ENCODE results near the gene TRAPPC11. TPM values are rescaled to one million over a fixed set of nuclear protein-coding genes. Genes with fewer than 3 reads are reported as not detected.

The TRAPPC11 gene
- total and polyA plus RNA-seq, 2 of the 13 experiments (the other 11 are each of a cell fraction or from before 2014, with no cell fraction given) = 18.0 to 23.2 TPM

DNA sequence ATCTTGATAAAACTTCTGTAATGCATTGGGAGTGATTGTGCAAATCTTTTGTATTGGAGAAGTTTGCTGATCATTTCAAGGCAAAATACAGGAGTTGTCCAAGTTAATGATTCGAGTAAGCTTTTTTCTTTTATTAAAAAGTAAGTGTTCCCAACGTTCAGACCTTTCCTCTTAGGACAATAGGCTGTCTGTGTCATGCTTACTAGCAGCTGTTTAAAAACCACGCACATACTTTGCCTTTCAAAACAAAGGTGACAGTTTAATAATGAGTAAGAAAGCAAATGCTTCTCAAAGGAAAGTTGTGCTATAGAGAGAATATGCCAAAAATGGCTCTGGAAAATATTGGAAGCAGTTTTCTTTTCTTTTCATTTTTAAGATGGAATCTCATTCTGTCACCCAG lies 11.2 kb downstream of the TRAPPC11 start:
- Histone ChIP-seq H3K36me3 (replicated peaks in 1 of 2; ENCODE audit: control insufficient read depth in 1 of 2, insufficient read depth in 2 of 2, low read length in 2 of 2) (peaks cover 8 to 44% of the 10 kb centered on the region in 2 experiments; a peak in 4 of 5 replicates), H4K20me1 (ENCODE audit: insufficient read depth, low read length) (no peaks in the 10 kb centered on the region), H3K4me3 (replicated peaks in 1 of 3; ENCODE audit: insufficient read depth in 1 of 3, low read depth in 2 of 3, low read length in 3 of 3) (no peak overlapping the region), H3K9ac (ENCODE audit: insufficient read depth, low read depth, low read length) (no peak overlapping the region), H3K4me2 (ENCODE audit: low read depth, low read length) (no peak overlapping the region), H3K27me3 (ENCODE audit: control insufficient read depth in 1 of 2, insufficient read depth in 2 of 2, low read length in 2 of 2) (no peaks in the 10 kb centered on the region), H3K9me3 (ENCODE audit: low read length) (no peaks in the 10 kb centered on the region), H3K27ac (ENCODE audit: extremely low read length, insufficient read depth, low read length) (no peak overlapping the region), H2AFZ (ENCODE audit: low read length) (no peak overlapping the region), H3K79me2 (ENCODE audit: insufficient read depth, low read length) (no peaks in the 10 kb centered on the region), H3K4me1 (ENCODE audit: insufficient read depth, low read length) (no peaks in the 10 kb centered on the region)
- in situ Hi-C loops (cut with HindIII; ENCODE audit: extremely low pct_ligation_motif_present, low pct_unique_long_range_greater_than_20kb) = no loop called here
- TF ChIP-seq, protein P1, sequence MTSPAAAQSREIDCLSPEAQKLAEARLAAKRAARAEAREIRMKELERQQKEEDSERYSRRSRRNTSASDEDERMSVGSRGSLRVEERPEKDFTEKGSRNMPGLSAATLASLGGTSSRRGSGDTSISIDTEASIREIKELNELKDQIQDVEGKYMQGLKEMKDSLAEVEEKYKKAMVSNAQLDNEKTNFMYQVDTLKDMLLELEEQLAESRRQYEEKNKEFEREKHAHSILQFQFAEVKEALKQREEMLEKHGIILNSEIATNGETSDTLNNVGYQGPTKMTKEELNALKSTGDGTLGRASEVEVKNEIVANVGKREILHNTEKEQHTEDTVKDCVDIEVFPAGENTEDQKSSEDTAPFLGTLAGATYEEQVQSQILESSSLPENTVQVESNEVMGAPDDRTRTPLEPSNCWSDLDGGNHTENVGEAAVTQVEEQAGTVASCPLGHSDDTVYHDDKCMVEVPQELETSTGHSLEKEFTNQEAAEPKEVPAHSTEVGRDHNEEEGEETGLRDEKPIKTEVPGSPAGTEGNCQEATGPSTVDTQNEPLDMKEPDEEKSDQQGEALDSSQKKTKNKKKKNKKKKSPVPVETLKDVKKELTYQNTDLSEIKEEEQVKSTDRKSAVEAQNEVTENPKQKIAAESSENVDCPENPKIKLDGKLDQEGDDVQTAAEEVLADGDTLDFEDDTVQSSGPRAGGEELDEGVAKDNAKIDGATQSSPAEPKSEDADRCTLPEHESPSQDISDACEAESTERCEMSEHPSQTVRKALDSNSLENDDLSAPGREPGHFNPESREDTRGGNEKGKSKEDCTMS (CRISPR knock-in tag; conservative IDR thresholded peaks at IDR 0.05) = no peak
- TF ChIP-seq ZNF775 (CRISPR knock-in tag; IDR thresholded peaks at IDR 0.05; ENCODE audit: borderline replicate concordance) = no peak
- no peak for TF ChIP-seq ZNF780A (CRISPR knock-in tag; IDR thresholded peaks at IDR 0.05)
- intact Hi-C loops (cut with micrococcal nuclease; ENCODE audit: unreplicated experiment) = no loop called here
- DNase-seq (ENCODE audit: low spot score) (no peak), ATAC-seq (no peak), FAIRE-seq (no peak)
- ChIA-PET CTCF (ENCODE audit: low intra/inter-chr PET ratio, low total read pairs) (no interaction called here), POLR2A (no interaction called here)
- 78% methylated on average over 3 of the region's 3 CpGs for WGBS (ENCODE audit: low lambda C conversion rate)
- no TSS peak for BruUV-seq (replicated peaks)

DNA sequence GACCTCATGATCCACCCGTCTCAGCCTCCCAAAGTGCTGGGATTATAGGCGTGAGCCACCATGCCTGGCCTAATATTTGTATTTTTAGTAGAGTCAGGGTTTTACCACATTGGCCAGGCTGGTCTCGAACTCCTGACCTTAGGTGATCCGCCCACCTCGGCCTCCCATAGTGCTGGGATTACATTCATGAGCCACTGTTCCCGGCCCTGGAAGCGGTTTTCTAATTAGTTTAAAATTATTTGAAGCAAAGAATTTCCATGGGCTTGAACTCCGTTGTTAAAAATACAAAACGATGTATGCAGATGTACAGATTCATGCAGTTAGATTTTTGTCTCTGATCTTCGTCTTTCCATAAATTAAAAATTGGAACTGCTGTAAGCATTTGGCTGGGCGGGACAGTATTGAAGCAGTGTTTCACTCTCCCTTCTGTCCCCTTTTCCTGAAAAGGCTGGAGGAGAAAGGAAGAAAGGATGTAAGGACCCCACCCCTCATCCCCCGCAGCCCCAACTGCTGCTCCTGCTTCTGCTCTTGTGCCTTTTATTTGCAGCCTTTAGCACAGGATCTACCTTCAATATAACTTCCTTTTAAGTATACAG lies 12.0 kb downstream of the TRAPPC11 start:
- no peaks in the 10 kb centered on the region for H3K79me2 ChIP-seq (ENCODE audit: insufficient read depth, low read length)
- H3K4me3 ChIP-seq (replicated peaks in 1 of 3; ENCODE audit: insufficient read depth in 1 of 3, low read depth in 2 of 3, low read length in 3 of 3) = no peak overlapping the region
- WGBS (ENCODE audit: low lambda C conversion rate) = 96% methylated on average over 12 of the region's 12 CpGs
- H3K27ac ChIP-seq (ENCODE audit: extremely low read length, insufficient read depth, low read length) = no peak overlapping the region
- H3K4me1 ChIP-seq (ENCODE audit: insufficient read depth, low read length) = no peaks in the 10 kb centered on the region
- ChIA-PET POLR2A (no interaction called here), CTCF (ENCODE audit: low intra/inter-chr PET ratio, low total read pairs) (no interaction called here)
- H2AFZ ChIP-seq (ENCODE audit: low read length) = no peak overlapping the region
- H3K9me3 ChIP-seq (ENCODE audit: low read length) = no peaks in the 10 kb centered on the region
- FAIRE-seq = no peak
- no peak overlapping the region for H3K4me2 ChIP-seq (ENCODE audit: low read depth, low read length)
- H3K36me3 ChIP-seq (replicated peaks in 1 of 2; ENCODE audit: control insufficient read depth in 1 of 2, insufficient read depth in 2 of 2, low read length in 2 of 2) = peaks cover 4 to 36% of the 10 kb centered on the region in 2 experiments; a peak in 4 of 5 replicates
- no peak for ATAC-seq
- H3K27me3 ChIP-seq (ENCODE audit: control insufficient read depth in 1 of 2, insufficient read depth in 2 of 2, low read length in 2 of 2) = no peaks in the 10 kb centered on the region
- in situ Hi-C loops (cut with HindIII; ENCODE audit: extremely low pct_ligation_motif_present, low pct_unique_long_range_greater_than_20kb) = no loop called here
- H3K9ac ChIP-seq (ENCODE audit: insufficient read depth, low read depth, low read length) = no peak overlapping the region
- BruUV-seq (replicated peaks) = no TSS peak
- H4K20me1 ChIP-seq (ENCODE audit: insufficient read depth, low read length) = no peaks in the 10 kb centered on the region
- intact Hi-C loops (cut with micrococcal nuclease; ENCODE audit: unreplicated experiment) = no loop called here
- DNase-seq (ENCODE audit: low spot score) = no peak
- TF ChIP-seq RAD51 (IDR thresholded peaks at IDR 0.05; ENCODE audit: borderline replicate concordance) = no peak
- no peak for TF ChIP-seq ZBTB21 (CRISPR knock-in tag; IDR thresholded peaks at IDR 0.05)
- TF ChIP-seq JUN (CRISPR knock-in tag; IDR thresholded peaks at IDR 0.05) = no peak
- no peak for TF ChIP-seq HNF4G (IDR thresholded peaks at IDR 0.05; ENCODE audit: borderline replicate concordance, low read depth, low read length)
- TF ChIP-seq HNF4G (CRISPR knock-in tag; IDR thresholded peaks at IDR 0.05; ENCODE audit: borderline replicate concordance, low read depth) = no peak
- TF ChIP-seq ZFP37 (CRISPR knock-in tag; IDR thresholded peaks at IDR 0.05; ENCODE audit: borderline replicate concordance) = no peak
- TF ChIP-seq, protein P2, sequence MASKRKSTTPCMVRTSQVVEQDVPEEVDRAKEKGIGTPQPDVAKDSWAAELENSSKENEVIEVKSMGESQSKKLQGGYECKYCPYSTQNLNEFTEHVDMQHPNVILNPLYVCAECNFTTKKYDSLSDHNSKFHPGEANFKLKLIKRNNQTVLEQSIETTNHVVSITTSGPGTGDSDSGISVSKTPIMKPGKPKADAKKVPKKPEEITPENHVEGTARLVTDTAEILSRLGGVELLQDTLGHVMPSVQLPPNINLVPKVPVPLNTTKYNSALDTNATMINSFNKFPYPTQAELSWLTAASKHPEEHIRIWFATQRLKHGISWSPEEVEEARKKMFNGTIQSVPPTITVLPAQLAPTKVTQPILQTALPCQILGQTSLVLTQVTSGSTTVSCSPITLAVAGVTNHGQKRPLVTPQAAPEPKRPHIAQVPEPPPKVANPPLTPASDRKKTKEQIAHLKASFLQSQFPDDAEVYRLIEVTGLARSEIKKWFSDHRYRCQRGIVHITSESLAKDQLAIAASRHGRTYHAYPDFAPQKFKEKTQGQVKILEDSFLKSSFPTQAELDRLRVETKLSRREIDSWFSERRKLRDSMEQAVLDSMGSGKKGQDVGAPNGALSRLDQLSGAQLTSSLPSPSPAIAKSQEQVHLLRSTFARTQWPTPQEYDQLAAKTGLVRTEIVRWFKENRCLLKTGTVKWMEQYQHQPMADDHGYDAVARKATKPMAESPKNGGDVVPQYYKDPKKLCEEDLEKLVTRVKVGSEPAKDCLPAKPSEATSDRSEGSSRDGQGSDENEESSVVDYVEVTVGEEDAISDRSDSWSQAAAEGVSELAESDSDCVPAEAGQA (IDR thresholded peaks at IDR 0.05; ENCODE audit: low read depth) = no peak
- TF ChIP-seq, protein P2 (CRISPR knock-in tag; IDR thresholded peaks at IDR 0.05; ENCODE audit: borderline replicate concordance) = no peak
